ENCODE measurements around the gene ZW10.
"Not testable (repeated sequence)": the region's sequence is repeated elsewhere in the genome, so short reads cannot be mapped to it uniquely, and the experiment has no call there.

Gene ZW10

GRCh38 chr11:113773416-113774173 lies at the start of gene ZW10:
Gene ZW10 (minus strand): TSS chr11:113773692. CDS start chr11:113773666, 26 bp downstream.
- peak; percentile 88 for DNase-seq

DNA sequence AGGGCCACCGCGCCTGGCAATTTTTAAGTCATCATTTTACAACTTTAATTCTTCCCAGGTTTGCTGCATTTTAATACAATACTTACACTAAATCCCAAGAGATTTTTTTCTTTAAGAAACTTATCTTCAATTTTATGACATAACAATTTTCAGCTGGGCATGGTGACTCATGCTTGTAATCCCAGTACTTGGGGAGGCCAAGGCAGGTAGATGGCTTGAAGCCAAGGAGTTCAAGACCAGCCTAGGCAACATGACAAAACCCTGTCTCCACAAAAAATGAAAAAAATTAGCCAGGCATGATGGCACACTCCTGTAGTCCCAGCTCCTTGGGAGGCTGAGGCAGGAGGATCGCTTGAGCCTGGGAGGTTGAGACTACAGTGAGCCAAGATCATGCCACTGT lies 44.9 kb upstream of the ZW10 start:
- no peak for DNase-seq

DNA sequence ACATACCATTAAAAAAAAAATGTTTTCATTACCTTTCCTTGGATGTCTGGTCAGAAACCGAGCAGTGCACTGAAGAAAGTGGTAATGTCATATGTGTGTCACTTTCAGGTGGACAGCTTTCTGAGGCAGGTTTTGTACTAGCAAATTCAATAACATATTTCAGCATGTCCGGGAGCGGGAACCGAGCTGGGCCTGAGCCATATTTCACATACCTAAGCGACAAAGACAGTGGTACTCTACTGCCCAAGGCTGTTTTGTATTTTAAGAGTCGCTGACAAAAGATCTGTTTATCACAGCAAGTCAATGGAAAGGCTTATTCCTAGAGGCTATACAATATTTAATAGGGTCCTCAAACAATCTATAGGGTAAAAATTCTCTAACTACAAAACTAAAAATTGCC lies 44.1 kb upstream of the ZW10 start:
- no peak for DNase-seq

- no peak for DNase-seq
Observed at GRCh38 chr11:113817162-113817561, 43.7 kb upstream of the ZW10 start.

DNA sequence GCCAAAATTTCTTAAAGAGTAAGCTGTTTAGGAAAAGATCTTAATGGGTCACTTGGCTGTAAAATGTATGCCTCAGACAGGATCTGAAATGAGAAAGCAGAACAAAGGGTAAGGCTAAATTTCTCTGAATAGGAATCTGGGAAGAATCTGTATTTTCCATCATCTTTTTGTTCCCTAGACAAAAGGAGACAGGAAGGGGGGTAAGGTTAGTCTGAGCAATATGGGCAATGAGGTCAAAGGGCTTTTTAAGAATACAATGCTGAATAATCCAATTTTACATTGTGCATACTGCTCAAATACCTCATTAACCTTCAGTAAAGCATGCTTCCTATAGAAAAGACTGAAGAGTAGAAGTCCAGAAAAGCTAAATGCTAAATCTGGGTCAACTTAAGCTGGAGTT lies 40.7 kb upstream of the ZW10 start:
- DNase-seq, result no peak

DNA sequence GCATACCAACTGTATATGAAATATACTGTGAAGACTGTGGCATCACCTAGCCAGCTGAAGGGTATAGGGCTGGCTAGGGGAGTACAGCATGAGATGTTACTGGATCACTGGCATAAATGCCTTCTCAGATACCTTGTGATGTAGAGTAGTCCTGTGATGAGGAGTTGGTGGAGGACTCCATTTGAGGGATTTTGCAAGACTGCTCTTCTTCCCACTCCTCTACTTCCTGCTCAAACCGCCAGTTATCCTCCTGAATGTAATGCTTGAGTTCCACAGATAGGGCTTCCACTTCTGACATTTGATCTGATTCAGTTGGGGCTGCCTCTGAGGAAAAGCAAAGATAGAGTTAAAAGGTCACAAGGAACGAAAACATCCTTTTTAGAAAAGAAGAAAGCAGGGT lies 35.4 kb upstream of the ZW10 start:
- DNase-seq, result no peak

DNA sequence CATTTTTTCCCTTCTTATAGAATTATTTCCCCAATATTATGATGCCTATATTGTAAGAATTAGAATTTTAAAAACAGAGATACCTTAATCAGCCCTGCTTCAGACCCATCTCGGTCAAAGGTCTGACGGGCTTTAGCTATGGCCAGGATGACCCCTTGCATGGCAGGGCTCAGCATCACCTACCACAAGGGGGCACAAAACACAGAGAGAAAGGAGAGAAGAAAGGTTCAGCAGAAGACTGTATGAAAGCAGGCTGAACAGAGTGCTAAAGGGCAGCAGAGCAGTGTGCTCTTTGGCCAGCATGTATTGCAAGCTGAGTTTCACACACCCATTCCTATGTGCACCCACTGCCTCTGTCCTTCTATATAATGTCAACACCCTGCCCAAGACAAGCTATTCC lies 32.9 kb upstream of the ZW10 start:
- DNase-seq, result no peak

DNA sequence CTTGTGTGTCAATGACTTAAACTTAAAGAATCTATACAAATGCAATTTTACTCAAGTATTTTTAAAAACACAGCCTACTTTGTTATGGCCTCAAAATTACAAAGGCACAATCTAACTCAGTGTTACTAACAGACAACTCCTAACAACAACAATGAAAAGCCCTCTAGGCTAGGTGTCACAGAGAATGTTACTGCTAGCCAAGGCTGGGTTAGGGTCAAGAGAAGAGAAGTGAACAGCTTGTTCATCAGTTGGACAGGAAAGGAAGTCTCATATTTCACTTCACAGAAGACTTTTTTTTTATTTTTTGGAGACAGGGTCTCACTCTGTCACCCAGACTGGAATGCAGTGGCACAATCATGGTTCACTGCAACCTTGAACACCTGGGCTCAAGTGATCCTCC lies 32.1 kb upstream of the ZW10 start:
- DNase-seq, result no peak

- DNase-seq, result no peak
Observed at GRCh38 chr11:113802621-113803020, 29.1 kb upstream of the ZW10 start.

- no peak for DNase-seq
Observed at GRCh38 chr11:113796663-113797259, 23.3 kb upstream of the ZW10 start.

- no peak for DNase-seq
Observed at GRCh38 chr11:113789675-113790320, 16.3 kb upstream of the ZW10 start.

DNA sequence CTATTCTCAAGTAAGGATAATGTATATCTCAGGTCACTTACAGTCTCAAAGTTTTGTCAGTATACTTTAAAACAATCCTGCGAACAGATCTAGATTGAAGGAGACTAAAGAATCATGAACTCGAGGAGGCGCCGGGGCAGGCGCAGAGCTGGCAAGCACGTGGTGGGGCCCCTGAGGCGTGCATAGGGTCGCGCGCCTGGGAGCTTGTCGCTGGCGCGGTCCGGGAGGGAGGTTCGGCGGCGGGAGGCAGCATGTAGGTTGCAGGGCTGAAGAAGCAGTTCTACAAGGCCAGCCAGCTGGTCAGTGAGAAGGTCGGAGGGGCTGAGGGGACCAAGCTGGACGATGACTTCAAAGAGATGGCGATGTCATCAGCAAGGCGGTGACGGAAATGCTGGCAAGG lies 15.5 kb upstream of the ZW10 start:
- DNase-seq, result not testable (repeated sequence)

DNA sequence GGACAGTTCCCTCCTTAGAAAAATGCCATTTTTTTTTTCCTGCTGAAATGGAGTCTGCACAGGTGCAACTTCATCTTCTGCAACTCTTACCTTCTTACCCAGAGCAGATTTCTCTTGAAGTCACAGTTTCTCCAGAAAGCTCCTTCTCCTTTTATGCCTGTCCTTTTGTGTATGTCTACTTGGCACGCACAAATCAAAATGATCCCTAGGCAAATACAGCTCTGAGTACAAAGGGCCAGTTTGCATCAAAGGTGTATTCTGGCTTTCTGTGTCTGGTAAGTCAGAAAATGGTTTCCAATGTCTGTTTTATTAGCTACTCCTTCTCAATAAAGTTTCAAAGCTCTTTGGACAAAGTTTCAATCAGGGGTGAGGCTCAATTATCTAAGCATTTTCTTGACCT lies 8.6 kb upstream of the ZW10 start:
- no peak for DNase-seq

DNA sequence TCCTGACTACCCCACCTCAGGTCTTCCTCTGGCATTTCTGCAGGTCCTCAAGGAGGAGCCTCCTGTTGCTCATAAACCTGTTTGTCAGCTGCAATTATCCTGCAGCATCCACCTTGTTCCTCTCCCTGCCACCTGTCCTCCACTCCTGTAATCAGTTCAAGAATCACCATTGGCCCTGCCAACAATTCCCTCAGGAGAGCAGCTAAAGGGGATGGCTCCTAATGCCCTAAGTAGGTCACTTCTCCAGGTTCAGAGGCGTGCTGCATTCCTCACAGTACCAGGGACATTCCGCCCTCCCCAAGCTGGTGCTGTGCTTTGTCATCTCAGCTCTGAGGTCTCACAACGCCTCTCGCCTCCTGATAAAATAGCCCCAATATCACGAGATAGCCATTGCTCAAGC lies 8.2 kb upstream of the ZW10 start:
- DNase-seq, result no peak

DNA sequence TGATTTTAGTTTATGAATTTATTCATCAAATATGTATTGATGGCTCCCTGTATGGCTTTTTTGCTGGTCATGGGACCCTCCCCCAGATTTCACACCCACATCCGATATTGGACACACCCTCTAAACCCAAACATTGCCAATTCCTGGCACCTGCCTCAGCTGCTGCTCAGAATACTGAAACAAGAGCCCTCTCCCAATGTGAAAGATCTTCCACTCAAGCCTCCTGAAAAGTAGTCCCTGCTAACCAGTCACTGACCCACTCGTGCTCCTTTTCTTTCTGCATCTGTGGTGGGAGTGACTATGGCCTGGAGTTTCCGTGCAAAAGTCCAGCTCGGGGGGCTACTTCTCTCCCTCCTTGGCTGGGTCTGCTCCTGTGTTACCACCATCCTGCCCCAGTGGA lies 6.0 kb upstream of the ZW10 start, which contains the start of gene CLDN25:
Gene CLDN25 (plus strand): TSS at position 301 of the 400 bp plus-strand sequence. CDS start 0 bp downstream, at position 301.
- no peak for DNase-seq

DNA sequence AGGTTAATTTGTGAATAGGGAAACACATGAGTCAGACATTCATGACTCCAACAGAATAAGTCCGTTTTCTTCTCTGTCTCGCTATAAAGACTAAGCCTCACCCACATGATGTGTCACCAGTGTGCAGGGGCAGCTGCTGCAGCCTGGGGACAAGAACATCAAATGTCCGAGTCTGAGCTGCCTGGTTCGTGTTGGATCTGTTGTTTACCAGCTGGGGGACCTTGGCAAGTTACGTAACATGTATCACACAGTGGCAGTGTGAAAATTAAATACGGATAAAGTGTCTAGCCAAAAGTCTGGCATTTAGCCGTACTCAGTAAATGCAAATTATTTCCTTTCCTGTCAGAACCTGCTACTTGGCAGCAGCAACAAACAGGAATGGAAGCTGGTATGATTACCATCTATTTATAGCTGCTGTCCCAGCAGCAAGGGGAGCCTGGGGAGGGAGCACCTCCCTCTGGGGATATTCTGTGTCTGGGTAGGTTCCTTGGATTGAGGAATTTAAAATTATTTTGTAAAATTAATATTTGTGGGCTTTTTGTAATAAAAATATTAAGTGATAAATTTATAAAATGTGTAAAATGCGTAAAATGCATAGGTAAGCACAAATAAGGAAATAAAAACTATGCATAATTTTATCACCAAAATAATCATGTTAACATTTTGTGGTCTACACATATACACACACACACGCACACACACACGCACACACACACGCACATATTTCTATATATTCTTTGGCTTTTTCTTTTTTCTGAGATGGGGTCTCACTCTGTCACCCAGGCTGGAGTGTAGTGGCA lies 4.8 kb upstream of the ZW10 start:
- DNase-seq, result no peak

- no peak for DNase-seq
Observed at GRCh38 chr11:113774174-113774503, 647 bp upstream of the ZW10 start.

GRCh38 chr11:113773092-113773415 lies 438 bp downstream of the ZW10 start:
- no peak for DNase-seq

DNA sequence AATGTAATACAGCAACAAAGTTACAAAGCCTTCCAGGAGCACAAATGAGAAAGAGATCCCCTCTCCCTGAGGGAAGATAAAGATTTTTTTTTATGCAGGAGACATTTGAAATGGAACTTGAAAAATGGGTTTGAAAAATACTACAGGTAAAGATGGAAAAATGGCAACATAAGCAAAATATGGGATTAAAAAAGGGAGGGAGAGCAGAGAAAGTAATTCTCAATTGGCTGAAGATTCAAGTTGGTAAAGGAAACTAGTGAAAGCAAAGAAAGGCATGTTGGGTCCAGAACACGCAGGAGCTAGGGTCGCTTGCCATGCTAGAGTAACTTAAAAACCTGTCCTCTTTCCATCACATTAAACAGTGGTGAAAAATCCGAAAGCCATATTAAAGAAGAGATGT lies 1.5 kb downstream of the ZW10 start:
- DNase-seq, result no peak

GRCh38 chr11:113764527-113765219 lies 8.8 kb downstream of the ZW10 start:
- no peak for DNase-seq

DNA sequence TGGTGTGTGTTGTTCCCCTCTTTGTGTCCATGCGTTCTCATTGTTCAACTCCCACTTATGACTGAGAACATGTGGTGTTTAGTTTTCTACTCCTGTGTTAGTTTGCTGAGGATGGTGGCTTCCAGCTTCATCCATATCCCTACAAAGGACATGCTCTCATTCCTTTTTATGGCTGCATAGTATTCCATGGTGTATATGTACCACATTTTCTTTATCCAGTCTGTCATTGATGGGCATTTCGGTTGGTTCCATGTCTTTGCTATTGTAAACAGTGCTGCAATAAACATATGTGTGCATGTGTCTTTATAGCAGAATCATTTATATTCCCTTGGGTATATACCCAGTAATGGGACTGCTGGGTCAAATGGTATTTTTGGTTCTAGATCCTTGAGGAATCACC lies 10.5 kb downstream of the ZW10 start:
- DNase-seq, result not testable (repeated sequence)

DNA sequence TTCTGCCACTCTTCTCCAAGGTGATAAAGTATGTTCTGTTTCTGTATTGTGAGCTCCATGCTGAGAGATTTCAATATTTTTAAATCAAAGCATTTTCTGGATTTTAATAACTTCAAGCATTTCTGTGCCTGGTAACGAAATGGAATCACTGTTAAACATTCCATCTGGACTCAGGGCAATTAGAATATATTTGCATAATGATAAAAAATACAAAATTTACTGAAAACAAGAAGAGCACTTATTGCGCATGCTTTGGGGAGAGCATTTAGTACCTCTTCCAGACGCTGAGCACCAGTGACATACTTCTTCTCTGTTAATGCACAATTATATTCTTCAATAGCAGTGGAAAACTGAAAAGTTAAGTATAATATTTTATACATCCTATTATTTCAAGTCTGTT lies 13.3 kb downstream of the ZW10 start:
- DNase-seq, result no peak

DNA sequence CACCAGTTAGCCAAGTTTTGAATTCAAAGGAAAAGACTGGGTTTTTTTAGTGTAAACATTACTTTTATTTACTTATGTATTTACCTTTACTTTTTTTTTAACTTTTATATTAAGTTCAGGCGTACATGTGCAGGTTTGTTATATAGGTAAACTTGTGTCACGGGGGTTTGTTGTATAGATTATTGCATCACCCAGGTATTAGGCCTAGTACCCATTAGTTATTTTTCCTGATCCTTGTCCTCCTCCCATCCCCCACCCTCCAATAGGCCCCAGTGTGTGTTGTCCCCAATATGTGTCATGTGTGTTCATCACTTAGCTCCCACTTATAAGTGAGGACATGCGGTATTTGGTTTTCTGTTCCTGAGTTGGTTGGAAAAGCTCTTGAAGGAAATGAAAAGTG lies 20.6 kb downstream of the ZW10 start:
- no peak for DNase-seq

All from NCI-H1417 treated with DMSO at 0.1 percent for 48 hours (cell line).